Measurements from ENCODE around the gene ATRNL1.
"Not testable (repeated sequence)": the region's sequence is repeated elsewhere in the genome, so short reads cannot be mapped to it uniquely, and the experiment has no call there.

Gene ATRNL1

GRCh38 chr10:115390607-115391006 lies 297.4 kb downstream of the ATRNL1 start:
- no peak overlapping the region for H3K9ac ChIP-seq (ENCODE audit: low read depth, low read length)
- TF ChIP-seq CTCF (IDR thresholded peaks at IDR 0.05; ENCODE audit: borderline replicate concordance, extremely low read depth, low read length, poor library complexity, severe bottlenecking) (no peak), EZH2 (IDR thresholded peaks at IDR 0.05; ENCODE audit: borderline replicate concordance, low read depth, low read length, severe bottlenecking) (no peak)
- no peak overlapping the region for H3K27ac ChIP-seq (ENCODE audit: low read length)
- H3K27me3 ChIP-seq (ENCODE audit: insufficient read depth, low read length, poor library complexity): no peaks in the 10 kb centered on the region
- no peaks in the 10 kb centered on the region for H3K9me3 ChIP-seq (ENCODE audit: insufficient read depth, low read length, severe bottlenecking)
- no peak overlapping the region for H3K4me3 ChIP-seq (ENCODE audit: low read depth in 1 of 2, low read length in 2 of 2)
- no peak for DNase-seq
- H4K20me1 ChIP-seq (ENCODE audit: insufficient read depth, low read length): no peaks in the 10 kb centered on the region
- no peaks in the 10 kb centered on the region for H3K79me2 ChIP-seq (ENCODE audit: insufficient read depth, low read length)
- H3K36me3 ChIP-seq (ENCODE audit: insufficient read depth, low read length): no peaks in the 10 kb centered on the region
- H3K4me2 ChIP-seq (ENCODE audit: insufficient read depth, low read length): no peak overlapping the region
- H3K4me1 ChIP-seq (ENCODE audit: insufficient read depth, low read length): no peaks in the 10 kb centered on the region
- ATAC-seq (ENCODE audit: insufficient read depth, low read depth): no peak
- no peak overlapping the region for H2AFZ ChIP-seq (ENCODE audit: low read depth, low read length)

DNA sequence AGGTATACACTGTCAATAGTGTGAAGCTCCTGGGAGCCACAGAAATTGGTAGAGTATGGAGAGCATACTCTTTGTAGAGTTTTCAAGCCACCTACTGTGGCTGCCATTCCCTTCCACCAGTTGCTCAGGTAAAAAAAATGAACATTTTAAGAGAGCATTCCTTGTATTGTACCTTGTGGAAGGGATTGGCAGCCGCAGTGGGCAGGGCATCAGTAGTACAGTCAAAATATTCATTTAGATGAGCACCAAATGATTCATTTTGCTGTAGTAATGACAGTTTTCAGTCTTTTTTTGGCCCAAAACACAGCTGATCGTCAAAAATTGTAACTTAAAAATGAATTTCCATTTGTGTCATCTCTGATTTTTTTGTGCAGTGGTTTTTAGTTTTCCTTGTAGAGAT lies 304.9 kb downstream of the ATRNL1 start:
- no peaks in the 10 kb centered on the region for H3K79me2 ChIP-seq (ENCODE audit: insufficient read depth, low read length)
- H3K27ac ChIP-seq (ENCODE audit: low read length): no peak overlapping the region
- no peak overlapping the region for H3K4me2 ChIP-seq (ENCODE audit: insufficient read depth, low read length)
- TF ChIP-seq EZH2 (IDR thresholded peaks at IDR 0.05; ENCODE audit: borderline replicate concordance, low read depth, low read length, severe bottlenecking) (no peak), CTCF (IDR thresholded peaks at IDR 0.05; ENCODE audit: borderline replicate concordance, extremely low read depth, low read length, poor library complexity, severe bottlenecking) (no peak)
- H2AFZ ChIP-seq (ENCODE audit: low read depth, low read length): no peak overlapping the region
- H4K20me1 ChIP-seq (ENCODE audit: insufficient read depth, low read length): no peaks in the 10 kb centered on the region
- no peak for DNase-seq
- no peaks in the 10 kb centered on the region for H3K4me1 ChIP-seq (ENCODE audit: insufficient read depth, low read length)
- H3K4me3 ChIP-seq (ENCODE audit: low read depth in 1 of 2, low read length in 2 of 2): no peak overlapping the region
- H3K9ac ChIP-seq (ENCODE audit: low read depth, low read length): no peak overlapping the region
- ATAC-seq (ENCODE audit: insufficient read depth, low read depth): no peak
- H3K9me3 ChIP-seq (ENCODE audit: insufficient read depth, low read length, severe bottlenecking): no peaks in the 10 kb centered on the region
- H3K36me3 ChIP-seq (ENCODE audit: insufficient read depth, low read length): no peaks in the 10 kb centered on the region
- H3K27me3 ChIP-seq (ENCODE audit: insufficient read depth, low read length, poor library complexity): no peaks in the 10 kb centered on the region

DNA sequence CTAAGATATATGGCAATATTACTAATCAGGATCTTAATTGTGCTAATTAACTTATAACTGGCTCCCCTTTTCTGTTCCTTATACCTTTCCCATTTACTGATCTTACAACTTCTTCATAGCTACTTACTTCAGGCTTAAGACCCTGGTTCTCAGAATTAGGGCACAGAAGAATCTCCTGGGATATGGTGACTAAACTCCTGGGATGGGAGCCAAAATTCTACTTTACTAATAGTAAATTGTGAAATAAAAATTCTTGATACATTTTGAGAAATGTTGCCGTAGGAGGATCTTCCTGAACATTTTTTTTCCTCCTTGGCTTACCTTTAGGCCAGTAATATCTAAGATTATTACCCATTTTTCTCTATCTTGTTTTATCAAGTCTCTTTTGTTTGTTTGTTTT lies 309.5 kb downstream of the ATRNL1 start:
- no peaks in the 10 kb centered on the region for H3K36me3 ChIP-seq (ENCODE audit: insufficient read depth, low read length)
- H3K27me3 ChIP-seq (ENCODE audit: insufficient read depth, low read length, poor library complexity): no peaks in the 10 kb centered on the region
- no peak for TF ChIP-seq EZH2 (IDR thresholded peaks at IDR 0.05; ENCODE audit: borderline replicate concordance, low read depth, low read length, severe bottlenecking)
- TF ChIP-seq CTCF (IDR thresholded peaks at IDR 0.05; ENCODE audit: borderline replicate concordance, extremely low read depth, low read length, poor library complexity, severe bottlenecking): no peak
- no peaks in the 10 kb centered on the region for H3K4me1 ChIP-seq (ENCODE audit: insufficient read depth, low read length)
- H3K9me3 ChIP-seq (ENCODE audit: insufficient read depth, low read length, severe bottlenecking): no peaks in the 10 kb centered on the region
- DNase-seq (no peak), ATAC-seq (ENCODE audit: insufficient read depth, low read depth) (no peak)
- H3K4me3 ChIP-seq (ENCODE audit: low read depth in 1 of 2, low read length in 2 of 2): no peak overlapping the region
- H3K4me2 ChIP-seq (ENCODE audit: insufficient read depth, low read length): no peak overlapping the region
- no peak overlapping the region for H3K9ac ChIP-seq (ENCODE audit: low read depth, low read length)
- no peak overlapping the region for H2AFZ ChIP-seq (ENCODE audit: low read depth, low read length)
- H4K20me1 ChIP-seq (ENCODE audit: insufficient read depth, low read length): no peaks in the 10 kb centered on the region
- H3K79me2 ChIP-seq (ENCODE audit: insufficient read depth, low read length): no peaks in the 10 kb centered on the region
- no peak overlapping the region for H3K27ac ChIP-seq (ENCODE audit: low read length)

GRCh38 chr10:115405838-115406237 lies 312.7 kb downstream of the ATRNL1 start:
- not testable (repeated sequence) for ATAC-seq (ENCODE audit: insufficient read depth, low read depth); H3K9me3 ChIP-seq (ENCODE audit: insufficient read depth, low read length, severe bottlenecking); H3K36me3 ChIP-seq (ENCODE audit: insufficient read depth, low read length); H3K4me2 ChIP-seq (ENCODE audit: insufficient read depth, low read length); H3K4me1 ChIP-seq (ENCODE audit: insufficient read depth, low read length); H2AFZ ChIP-seq (ENCODE audit: low read depth, low read length); H3K9ac ChIP-seq (ENCODE audit: low read depth, low read length); H3K27ac ChIP-seq (ENCODE audit: low read length); DNase-seq; H3K27me3 ChIP-seq (ENCODE audit: insufficient read depth, low read length, poor library complexity); H4K20me1 ChIP-seq (ENCODE audit: insufficient read depth, low read length); H3K4me3 ChIP-seq (ENCODE audit: low read depth in 1 of 2, low read length in 2 of 2); H3K79me2 ChIP-seq (ENCODE audit: insufficient read depth, low read length)
